ENCODE measurements around the gene PLCL2. TPM values are rescaled to one million over a fixed set of nuclear protein-coding genes. Genes with fewer than 3 reads are reported as not detected.

The PLCL2 gene
- polyA plus RNA-seq, 1 experiment: 0.94 TPM

DNA sequence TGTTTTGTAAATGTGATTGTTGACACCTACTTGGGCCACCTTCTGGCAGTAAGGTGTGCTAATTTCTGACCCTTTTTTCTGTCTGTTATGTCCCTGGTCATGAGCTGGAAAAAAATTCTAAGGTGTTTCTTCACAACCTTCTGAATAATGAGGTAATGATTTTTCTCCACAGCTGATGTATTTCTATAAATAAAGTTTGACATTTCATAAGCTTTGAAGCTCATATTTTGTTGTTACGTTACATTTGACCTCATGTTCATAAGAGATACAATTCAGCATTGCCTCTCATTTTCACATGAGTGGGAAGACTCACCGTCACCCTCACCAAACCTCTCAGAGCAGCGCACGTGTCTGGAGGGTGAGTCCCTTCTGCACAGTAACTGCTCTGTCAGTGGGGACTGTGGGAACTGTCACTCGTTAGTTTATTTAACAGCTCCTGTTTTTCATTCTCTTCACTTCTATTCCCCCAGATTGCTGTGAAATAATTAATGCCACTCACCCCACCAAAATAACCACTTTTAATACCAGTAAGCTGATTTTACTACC is 140.9 kb downstream of the PLCL2 start:
- Histone ChIP-seq H3K27ac (ENCODE audit: low read depth, low read length) (no peak overlapping the region), H3K27me3 (ENCODE audit: control insufficient read depth, insufficient read depth, low read length) (no peaks in the 10 kb centered on the region), H3K9me3 (ENCODE audit: control insufficient read depth, insufficient read depth, low read length) (no peaks in the 10 kb centered on the region), H3K4me3 (ENCODE audit: low read depth, low read length) (no peak overlapping the region)
- DNase-seq (ENCODE audit: low read depth, low spot score): no peak
- ChIA-PET CTCF (interaction anchor here (1.0 to 1.6 kb wide), 2 partner anchors 424 to 1363 kb away, joined by 3 to 6 read pairs; no protein-coding TSS in a partner anchor), POLR2A (no interaction called here)
- TF ChIP-seq CTCF (IDR thresholded peaks at IDR 0.05; ENCODE audit: low read depth, low read length): no peak

DNA sequence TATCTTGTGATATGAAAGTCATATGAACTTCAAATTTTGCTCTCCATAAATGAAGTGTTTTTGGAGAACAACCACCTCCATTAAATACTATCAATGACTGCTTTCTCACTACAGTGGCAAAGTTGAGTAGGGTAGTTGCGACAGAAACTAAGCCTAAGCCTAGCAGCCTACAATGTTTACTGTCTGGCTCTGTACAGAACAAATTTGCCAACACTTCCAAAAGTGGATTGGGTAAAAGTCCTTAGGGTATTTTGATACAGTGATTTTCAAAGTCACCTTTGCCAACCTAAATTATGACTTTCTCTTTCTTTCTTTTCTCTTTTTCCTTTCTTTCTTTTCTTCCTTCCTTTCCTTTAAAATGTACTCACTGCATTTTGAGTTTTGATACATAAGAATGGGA is 142.6 kb downstream of the PLCL2 start:
- CTCF ChIA-PET: no interaction called here
- Histone ChIP-seq H3K4me3 (ENCODE audit: low read depth, low read length) (no peak overlapping the region), H3K27ac (ENCODE audit: low read depth, low read length) (no peak overlapping the region), H3K9me3 (ENCODE audit: control insufficient read depth, insufficient read depth, low read length) (no peaks in the 10 kb centered on the region), H3K27me3 (ENCODE audit: control insufficient read depth, insufficient read depth, low read length) (no peaks in the 10 kb centered on the region)
- POLR2A ChIA-PET: no interaction called here
- no peak for DNase-seq (ENCODE audit: low read depth, low spot score)
- TF ChIP-seq CTCF (IDR thresholded peaks at IDR 0.05; ENCODE audit: low read depth, low read length): no peak

DNA sequence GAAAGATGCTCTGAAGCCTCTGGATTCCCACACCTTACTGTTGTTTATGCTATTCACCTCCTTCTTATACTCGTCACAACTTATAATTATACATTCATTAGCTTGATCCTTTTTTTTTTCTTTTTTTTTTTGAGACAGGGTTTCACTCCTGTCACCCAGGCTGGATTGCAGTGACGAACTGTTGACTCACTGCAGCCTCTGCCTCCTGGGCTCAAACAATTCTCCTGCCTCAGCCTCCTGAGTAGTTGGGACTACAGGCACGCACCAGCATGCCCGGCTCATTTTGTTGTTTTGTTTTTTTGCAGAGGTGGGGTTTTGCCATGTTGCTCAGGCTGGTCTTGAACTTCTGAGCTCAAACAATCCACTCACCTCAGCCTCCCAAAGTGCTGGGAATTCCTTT is 143.6 kb downstream of the PLCL2 start:
- Histone ChIP-seq H3K27me3 (ENCODE audit: control insufficient read depth, insufficient read depth, low read length) (no peaks in the 10 kb centered on the region), H3K27ac (ENCODE audit: low read depth, low read length) (no peak overlapping the region), H3K9me3 (ENCODE audit: control insufficient read depth, insufficient read depth, low read length) (no peaks in the 10 kb centered on the region), H3K4me3 (ENCODE audit: low read depth, low read length) (no peak overlapping the region)
- DNase-seq (ENCODE audit: low read depth, low spot score): no peak
- ChIA-PET POLR2A (no interaction called here), CTCF (no interaction called here)
- no peak for TF ChIP-seq CTCF (IDR thresholded peaks at IDR 0.05; ENCODE audit: low read depth, low read length)

DNA sequence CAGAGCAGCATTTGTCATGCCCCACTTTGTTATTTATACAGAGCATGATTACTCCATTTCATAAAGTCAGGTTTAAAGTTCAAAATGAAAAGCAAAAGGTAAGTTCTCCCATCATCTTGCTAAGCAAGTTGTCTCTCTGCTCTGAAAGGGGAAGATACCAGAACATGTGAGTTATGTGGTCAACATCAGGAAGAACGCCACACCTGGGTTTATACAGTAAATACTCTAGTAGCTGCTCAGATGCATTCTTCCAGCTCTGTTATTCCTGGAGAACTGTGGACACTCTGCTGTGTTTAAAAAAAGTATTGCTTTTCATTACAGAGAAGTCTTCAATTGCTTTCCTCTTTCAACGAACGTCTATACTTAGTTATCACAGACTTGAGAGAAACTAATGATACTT is 145.7 kb downstream of the PLCL2 start:
- DNase-seq (ENCODE audit: low read depth, low spot score): no peak
- Histone ChIP-seq H3K27ac (ENCODE audit: low read depth, low read length) (no peak overlapping the region), H3K9me3 (ENCODE audit: control insufficient read depth, insufficient read depth, low read length) (no peaks in the 10 kb centered on the region), H3K27me3 (ENCODE audit: control insufficient read depth, insufficient read depth, low read length) (no peaks in the 10 kb centered on the region), H3K4me3 (ENCODE audit: low read depth, low read length) (no peak overlapping the region)
- no peak for TF ChIP-seq CTCF (IDR thresholded peaks at IDR 0.05; ENCODE audit: low read depth, low read length)
- ChIA-PET POLR2A (no interaction called here), CTCF (no interaction called here)

- CTCF ChIA-PET: no interaction called here
- Histone ChIP-seq H3K9me3 (ENCODE audit: control insufficient read depth, insufficient read depth, low read length) (no peaks in the 10 kb centered on the region), H3K4me3 (ENCODE audit: low read depth, low read length) (no peak overlapping the region), H3K27ac (ENCODE audit: low read depth, low read length) (no peak overlapping the region), H3K27me3 (ENCODE audit: control insufficient read depth, insufficient read depth, low read length) (no peaks in the 10 kb centered on the region)
- no peak for DNase-seq (ENCODE audit: low read depth, low spot score)
- no peak for TF ChIP-seq CTCF (IDR thresholded peaks at IDR 0.05; ENCODE audit: low read depth, low read length)
- POLR2A ChIA-PET: no interaction called here
Measured at GRCh38 chr3:17030956-17031652, 146.3 kb downstream of the PLCL2 start.

Measured in AG04450 (cell line).